Measurements from ENCODE around the gene SLC25A38.

DNA sequence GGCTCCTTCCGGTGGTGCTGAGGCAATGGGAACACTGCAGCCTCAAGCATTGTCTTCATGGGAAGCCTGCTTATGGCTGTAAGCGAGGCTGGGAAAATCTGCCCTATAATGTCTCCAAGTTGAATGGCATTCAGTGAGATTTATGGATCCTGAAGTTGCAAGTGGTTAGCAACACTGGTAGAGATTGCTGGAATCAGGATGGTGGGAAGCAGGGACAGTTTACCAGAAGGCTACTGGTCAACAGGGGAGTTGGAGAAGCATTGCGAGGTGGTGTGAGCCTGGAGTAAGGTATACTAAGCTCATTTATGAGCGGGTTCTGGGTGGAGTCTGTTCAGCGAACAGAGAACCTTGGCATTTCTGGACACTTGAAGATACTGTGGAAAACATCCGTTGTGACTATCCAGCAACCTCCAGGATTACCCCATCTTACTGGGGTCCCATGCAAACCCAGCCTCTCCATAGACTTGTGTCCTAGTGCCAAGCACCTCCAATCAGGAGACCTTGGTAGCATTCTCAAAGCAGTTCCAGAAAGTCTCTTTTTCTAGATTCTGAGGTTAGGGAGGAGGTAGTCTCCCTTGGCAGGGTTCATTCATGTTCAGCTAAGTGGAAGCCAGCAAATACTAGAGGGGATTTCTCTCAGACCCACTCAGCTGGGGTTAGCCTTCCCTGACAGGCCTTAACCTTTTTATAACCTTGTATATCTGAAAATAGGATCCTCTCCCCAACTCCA, 30.7 kb downstream of the SLC25A38 start:
- TF ChIP-seq, protein P1, sequence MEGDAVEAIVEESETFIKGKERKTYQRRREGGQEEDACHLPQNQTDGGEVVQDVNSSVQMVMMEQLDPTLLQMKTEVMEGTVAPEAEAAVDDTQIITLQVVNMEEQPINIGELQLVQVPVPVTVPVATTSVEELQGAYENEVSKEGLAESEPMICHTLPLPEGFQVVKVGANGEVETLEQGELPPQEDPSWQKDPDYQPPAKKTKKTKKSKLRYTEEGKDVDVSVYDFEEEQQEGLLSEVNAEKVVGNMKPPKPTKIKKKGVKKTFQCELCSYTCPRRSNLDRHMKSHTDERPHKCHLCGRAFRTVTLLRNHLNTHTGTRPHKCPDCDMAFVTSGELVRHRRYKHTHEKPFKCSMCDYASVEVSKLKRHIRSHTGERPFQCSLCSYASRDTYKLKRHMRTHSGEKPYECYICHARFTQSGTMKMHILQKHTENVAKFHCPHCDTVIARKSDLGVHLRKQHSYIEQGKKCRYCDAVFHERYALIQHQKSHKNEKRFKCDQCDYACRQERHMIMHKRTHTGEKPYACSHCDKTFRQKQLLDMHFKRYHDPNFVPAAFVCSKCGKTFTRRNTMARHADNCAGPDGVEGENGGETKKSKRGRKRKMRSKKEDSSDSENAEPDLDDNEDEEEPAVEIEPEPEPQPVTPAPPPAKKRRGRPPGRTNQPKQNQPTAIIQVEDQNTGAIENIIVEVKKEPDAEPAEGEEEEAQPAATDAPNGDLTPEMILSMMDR (conservative IDR thresholded peaks at IDR 0.05; ENCODE audit: low read depth, low read length) = no peak
- no peak for TF ChIP-seq EZH2 (IDR thresholded peaks at IDR 0.05; ENCODE audit: low read length, unreplicated experiment)

Data from PC-3 (cell line).